Right renal cortex interstitium (tissue), 3 donors: Measurements from ENCODE around the gene HCAR1. TPM values are rescaled to one million over a fixed set of nuclear protein-coding genes. Genes with fewer than 3 reads are reported as not detected.
"Not testable (repeated sequence)": the region's sequence is repeated elsewhere in the genome, so short reads cannot be mapped to it uniquely, and the experiment has no call there.

Source experiments
- DNase-seq, 3 donors: peaks; one replicate each; pipeline ENCODE4 v3.0.0-alpha.2; 2013; ENCODE audit warnings: low read depth in 3 of 3, low spot score in 2 of 3
- polyA plus RNA-seq, 3 donors: library from polyadenylated mRNA; unstranded; fragments of 120-200 nt; gene quantifications; one replicate each; pipeline ENCODE4 v1.2.1, GENCODE V29; 2013; ENCODE audit not compliant: insufficient read length in 3 of 3

HCAR1 gene, protein sequence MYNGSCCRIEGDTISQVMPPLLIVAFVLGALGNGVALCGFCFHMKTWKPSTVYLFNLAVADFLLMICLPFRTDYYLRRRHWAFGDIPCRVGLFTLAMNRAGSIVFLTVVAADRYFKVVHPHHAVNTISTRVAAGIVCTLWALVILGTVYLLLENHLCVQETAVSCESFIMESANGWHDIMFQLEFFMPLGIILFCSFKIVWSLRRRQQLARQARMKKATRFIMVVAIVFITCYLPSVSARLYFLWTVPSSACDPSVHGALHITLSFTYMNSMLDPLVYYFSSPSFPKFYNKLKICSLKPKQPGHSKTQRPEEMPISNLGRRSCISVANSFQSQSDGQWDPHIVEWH
- 1 to 10 TPM; 2.0 to 3.2 (median 2.4) TPM for polyA plus RNA-seq

DNA sequence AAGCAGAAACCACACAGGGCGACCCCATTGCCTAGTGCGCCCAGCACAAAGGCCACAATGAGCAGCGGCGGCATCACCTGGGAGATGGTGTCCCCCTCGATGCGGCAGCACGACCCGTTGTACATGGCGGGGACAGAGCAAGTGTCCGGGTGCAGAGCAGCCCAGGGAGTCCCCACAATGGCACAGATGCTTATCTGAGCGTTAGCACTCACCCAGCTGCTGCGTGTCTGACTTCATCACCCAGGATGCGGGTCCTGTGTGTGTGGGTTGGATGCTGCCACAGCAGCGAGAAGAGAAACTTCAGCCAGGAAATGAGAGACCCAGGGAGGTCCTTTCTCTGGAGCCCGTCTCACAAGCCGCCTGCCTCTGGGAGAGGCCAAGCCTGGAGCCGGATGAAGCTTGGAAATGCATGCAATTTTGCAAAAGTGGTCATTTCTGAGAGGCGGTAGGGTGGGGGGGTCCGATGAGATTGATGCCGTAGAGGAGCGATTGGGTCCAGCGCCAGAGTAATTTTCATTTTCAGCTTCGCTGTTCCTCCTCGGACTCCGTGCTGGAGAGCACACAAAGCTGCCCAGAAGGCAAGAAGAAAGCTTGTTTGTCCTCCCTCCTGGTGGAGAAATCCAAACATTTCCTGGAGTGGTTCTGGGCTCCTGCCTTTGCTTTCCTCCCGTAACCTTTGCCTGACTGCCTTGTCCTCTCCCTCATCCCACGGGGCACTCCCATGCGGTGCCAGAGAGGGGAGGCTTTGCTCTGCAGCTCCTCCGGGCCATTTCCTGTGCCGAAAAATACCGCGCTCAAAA, at the start of gene HCAR1:
Gene HCAR1, minus strand, starts transcription at position 630 of the 800 bp plus-strand sequence. Its CDS starts 505 bp downstream, at position 125.
- peak; percentile 34 to 56 (median 36) for DNase-seq

DNA sequence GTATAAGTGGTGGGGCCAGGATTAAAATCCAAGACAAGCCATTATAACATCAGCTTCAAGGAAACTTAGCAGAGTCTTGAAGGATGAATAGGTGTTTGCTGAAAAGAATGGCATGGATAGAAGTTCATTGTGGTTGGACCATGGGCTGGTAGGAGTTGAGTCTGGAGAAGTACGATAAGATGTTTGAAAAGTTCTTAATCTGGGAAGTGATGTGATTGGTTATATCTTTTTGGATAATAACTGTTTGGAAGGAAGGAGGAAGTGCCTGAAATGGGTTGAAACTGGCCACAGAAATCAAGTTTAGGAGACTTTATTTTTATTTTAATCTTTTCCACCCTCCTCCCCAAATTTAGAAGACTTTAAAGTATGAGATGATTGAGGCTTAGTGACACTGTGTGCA, 26.9 kb upstream of the HCAR1 start:
- no peak for DNase-seq

DNA sequence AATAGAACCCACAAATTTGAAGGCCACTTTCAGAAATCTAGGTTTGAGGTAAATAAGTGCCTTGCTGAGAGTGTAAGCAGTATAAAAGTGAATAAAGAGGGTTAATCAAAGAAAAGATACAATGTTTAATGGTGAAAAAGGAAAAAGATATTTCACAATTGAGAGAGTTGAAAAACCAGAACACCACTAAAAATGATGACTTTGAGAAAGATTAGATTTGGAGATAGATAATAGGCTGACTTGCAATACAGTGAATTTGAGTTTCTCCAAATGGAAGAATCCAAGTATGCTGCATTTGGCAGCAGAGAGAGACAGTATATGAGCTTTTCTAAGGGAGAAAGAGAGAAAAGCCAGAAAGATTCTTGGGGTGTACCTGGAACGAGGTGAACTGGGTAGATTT, 24.1 kb upstream of the HCAR1 start:
- DNase-seq = no peak

DNA sequence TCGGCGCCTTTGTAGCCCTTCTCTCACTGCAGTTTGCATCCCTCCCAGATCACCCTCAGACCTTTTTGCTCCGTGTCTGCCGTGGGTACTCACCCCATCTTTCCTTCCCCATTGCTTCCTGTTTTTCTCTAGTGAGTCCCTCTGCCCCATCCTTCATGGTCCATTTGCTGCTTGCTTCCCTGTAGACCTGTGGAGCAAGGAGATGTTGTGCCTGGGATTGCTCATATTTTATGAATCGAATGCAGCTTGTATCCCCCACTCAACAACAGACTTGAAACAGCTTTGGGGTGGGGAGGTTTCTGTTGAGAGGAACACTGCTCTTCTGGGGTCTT, 22.6 kb upstream of the HCAR1 start:
- no peak for DNase-seq

DNA sequence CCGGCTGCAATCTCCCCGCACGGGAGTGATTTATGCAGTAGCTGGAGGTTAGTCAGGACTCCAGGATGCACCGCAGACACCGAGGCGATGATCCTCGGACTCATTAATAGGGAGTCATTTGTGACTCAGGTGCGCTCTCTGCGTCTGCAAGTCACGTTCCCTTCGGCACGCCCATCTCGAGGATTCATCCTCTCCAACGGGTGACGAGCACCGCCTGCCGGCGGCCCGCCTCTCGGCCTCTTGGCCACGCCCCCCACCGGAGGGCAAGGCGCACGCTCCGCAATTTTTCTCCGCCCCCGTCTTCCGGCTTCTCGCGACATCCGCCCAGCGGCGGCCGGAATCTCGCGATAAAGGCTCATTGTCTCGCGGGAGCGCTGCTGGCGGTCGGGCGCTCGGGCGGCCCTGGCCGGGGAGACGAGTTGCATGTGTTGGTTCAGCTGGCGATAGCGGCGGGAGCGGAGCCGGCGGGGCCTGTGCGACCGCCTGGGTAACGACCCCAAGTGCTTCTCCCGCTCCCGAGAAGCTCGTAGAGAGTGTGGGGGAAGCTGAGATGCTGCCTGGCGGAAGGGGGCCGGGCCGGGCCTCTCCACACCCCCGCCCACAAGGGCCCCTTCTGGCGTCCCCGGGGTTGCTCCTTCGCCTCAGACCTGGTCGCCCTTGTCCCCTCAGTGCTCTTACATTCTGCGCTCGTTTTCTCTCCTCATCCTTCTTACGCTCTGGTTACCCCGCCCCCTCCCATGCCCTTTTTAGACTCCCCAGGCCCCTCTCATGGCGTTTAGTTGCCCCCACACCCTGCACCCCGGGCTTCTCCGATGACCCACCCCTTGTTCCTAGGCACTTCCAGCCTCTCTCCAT, 22.0 kb upstream of the HCAR1 start, which contains the start of gene DENR:
Gene DENR, plus strand, starts transcription at position 361 of the 855 bp plus-strand sequence. CDS start 878 bp downstream, outside the sequence.
- peak; percentile 87 to 96 (median 94) for DNase-seq

DNA sequence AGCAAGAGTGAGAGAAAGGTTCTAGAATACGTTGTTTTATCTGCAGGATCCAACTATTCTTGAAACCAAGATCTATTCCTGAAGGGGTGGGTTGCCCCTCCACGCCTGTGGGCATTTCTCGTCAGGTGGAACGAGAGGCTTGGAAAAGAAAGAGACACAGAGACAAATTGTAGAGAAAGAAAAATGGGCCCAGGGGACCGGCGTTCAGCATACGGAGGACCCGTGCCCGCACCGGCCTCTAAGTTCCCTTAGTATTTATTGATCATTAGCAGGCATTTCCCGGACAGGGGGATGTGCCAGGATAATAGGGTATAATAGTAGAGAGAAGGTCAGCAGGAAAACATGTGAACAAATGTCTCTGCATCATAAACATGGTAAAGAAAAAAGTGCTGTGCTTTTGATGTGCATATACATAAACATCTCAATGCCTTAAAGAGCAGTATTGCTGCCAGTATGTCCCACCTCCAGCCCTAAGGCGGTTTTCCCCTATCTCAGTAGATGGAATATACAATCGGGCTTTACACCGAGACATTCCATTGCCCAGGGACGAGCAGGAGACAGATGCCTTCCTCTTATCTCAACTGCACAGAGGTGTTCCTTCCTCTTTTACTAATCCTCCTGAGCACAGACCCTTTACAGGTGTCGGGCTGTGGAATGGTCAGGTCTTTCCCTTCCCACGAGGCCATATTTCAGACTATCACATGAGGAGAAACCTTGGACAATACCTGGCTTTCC, 20.3 kb upstream of the HCAR1 start:
- DNase-seq = not testable (repeated sequence)

DNA sequence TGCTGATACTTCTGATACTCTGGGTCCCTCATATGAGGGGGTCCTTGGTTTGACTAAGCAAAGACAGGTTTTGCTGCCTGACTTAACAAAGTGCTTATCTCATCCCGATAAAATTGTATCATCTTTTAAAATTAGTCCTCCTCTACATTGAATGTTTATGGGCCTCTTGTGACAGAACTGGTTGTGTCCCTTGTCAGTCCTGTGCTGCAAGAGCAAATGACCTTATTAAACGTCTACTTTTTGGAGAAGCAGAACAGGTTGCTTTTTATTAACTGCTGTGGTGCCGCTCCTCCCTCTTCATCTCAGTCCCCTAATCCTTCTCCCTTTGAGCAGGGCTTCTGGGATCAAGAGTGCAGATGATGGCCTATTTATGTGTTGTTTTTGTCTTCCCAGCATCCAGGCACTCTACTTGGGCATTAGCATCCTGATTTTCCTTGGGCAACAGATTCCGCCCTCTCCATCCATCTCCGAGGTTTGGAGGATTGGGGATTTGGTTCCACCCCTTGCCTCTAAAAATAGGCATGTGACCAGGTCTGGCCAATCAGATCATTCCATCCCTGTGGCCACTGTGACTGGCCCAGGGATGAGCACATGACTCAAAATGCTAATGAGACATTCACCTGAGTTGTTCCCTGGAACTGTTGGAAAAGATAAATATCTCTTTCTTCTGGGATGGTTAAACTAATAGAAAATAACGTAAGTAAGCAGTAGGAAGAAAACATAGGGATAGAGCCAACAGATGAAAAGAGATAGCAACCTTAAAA, 19.1 kb upstream of the HCAR1 start:
- no peak for DNase-seq

DNA sequence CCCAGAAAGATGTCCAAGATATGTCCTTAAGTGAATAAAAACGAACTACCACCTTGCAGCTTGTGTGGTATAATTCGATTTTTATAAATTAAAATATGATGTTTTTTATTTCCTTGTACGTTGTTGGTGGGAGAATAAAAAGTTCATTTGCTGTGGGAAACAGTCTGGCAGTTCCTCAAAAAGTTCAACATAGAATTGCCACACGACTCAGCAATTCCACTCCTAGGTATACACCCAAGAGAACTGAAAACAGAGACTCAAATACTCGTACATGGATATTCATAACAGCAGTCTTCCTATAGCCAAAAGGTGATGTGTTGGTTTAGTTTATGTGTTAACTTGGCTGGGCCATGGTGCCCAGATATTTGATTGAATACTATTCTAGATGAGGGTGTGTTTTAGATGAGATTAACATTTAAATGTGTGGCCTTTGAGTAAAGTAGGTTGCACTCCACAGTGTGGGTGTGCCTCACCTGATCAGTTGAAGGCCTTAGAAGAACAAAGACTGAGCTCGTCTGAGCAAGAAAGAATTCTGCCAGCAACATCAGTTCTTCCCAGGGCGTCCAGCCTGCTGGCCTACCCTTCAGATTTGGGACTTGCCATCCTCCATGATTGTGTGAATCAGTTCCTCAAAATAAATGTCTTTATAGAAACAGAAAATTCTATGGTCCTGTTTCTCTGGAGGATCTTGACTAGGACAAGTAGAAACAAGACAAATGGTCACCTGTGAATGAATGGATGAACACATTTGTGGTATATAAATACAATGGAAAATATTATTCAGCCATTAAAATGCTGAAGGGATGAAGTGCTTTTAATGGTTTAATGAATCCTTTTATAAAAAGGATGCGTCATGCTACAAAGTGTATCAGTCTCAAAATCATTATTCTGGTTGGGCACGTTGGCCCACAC, 16.8 kb upstream of the HCAR1 start:
- DNase-seq = no peak

DNA sequence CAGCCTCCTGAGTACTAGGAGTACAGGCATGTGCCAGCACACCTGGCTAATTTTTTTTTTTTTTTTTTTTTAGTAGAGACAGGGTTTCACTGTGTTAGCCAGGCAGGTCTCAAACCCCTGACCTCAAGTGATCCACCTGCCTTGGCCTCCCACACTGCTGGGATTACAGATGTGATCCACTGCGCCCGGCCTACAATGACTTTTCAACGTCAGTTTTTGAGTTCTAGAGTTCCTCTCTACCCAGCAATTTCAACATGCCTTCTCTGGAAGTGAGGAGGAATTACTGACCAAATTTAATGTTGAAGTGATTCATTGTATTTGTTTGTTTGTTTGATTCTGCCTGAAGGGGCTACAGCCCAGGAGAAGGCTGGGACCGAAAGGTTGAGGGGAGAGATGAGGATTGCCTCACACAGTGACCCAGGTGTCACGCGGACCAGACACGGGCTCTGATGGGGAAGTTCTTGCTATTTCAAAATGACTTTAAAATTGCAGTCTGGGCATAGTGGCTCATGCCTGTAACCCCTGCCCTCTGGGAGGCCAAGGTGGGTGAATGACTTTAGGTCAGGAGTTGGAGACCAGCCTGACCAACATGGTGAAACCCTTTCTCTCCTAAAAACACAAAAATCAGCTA, 13.4 kb upstream of the HCAR1 start:
- DNase-seq = no peak

DNA sequence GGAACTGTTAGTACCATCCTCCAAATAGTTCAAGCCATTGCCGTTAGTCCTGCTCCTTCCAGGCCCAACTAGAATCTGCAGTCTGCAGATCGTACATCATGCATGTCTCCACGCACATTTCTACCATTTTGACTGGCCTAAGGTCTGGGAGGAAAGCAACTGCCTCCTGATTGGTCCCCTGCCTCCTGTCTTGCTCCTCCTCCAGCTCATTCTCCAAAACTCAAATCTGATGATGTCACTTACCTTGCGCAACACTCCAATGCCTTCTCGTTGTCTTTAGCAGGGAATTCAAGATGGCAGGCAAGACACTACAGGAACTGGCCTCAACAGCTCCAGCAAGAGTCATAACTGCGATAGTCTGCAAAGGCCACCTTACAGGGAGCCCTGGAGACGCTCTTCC, 9.7 kb upstream of the HCAR1 start:
- DNase-seq = no peak

DNA sequence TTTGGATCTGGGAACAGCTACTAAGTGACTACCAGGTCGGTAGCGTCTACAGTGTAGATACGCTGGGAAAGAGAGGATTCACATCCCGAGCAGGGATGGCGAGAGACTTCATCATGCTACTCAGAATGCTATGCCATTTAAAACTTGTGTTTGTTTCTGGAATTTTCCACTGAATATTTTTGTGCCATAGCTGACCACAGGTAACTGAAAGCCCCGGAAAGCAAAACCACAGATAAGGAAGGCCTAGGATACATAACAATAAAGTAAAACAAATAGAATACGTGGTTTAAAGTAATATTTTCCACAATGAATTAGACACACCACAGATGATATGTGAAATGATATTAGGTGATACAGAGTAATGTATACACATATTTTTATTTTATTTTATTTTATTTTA, 7.9 kb upstream of the HCAR1 start:
- DNase-seq = no peak

DNA sequence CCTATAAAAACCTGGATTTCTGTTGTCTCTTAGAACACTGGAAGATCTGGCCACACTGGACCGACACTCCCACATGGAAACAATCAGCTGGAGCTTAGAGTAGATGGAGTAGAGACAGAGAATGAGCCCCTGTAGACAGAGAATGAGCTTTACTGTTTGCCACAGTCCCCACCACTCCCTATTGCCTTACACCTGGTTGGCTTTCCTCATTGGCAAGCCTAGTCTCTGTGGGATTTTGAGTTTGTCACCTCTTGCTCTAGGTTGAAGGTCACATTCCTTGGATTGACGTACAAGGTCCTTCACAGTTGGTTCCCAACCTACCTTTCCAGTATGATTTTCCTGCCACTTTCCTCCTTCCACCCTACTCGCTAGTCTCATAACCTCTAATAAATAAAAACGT, 2.0 kb upstream of the HCAR1 start:
- DNase-seq = no peak

DNA sequence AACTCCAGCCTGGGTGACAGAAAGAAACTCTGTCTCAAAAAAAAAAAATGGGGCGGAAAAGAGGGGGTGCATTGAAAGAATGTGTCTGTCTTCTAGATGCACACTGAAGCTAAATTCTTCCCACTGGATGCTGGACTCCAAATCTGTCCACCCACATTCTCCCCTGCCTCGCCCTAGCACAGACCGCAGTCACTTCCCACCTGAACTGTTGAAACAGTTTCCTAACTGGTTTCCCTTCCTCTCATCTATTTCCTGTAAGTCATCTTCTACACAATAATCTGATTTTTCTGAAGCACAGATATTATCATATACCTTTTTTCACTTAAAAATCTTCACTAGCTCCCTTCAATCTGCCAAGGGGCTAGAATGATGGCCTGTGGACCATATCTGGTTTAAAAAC, 1.5 kb upstream of the HCAR1 start:
- no peak for DNase-seq

DNA sequence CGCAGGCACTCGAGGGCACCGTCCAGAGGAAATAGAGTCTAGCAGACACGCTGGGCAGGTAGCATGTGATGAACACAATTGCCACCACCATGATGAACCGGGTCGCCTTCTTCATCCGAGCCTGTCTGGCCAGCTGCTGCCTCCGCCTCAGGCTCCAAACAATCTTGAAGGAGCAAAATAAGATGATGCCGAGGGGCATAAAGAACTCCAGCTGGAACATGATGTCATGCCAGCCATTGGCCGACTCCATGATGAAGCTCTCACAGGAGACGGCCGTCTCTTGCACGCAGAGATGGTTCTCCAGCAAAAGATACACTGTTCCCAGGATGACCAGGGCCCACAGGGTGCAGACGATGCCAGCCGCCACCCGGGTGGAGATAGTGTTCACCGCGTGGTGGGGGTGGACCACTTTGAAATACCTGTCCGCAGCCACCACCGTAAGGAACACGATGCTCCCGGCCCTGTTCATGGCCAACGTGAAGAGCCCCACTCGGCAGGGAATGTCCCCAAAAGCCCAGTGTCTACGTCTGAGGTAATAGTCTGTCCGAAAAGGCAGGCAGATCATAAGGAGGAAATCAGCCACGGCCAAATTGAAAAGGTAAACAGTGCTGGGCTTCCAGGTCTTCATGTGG, 945 bp downstream of the HCAR1 start:
- no peak for DNase-seq

DNA sequence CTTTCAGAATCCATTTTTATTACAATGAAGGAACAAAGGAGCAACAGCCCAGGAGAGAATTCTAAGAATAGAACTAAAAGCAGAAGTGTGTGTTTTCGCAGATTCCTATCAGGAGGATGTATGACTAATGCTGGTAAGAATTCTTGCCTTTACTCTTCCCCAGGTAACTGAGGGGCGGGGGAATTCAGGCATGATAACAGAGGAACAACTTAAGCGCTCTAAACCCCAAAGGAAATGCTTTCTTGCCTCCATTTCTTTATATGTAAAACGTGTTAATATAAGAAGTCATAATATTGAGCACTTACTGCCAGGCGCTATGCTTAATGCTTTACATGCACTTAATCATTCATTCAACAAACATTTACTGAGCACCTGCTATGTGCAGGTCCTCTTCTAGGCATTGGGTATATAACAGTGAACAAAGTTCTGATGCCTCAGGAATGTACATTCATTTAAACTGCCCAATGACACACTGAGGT, 4.5 kb downstream of the HCAR1 start:
- no peak for DNase-seq

DNA sequence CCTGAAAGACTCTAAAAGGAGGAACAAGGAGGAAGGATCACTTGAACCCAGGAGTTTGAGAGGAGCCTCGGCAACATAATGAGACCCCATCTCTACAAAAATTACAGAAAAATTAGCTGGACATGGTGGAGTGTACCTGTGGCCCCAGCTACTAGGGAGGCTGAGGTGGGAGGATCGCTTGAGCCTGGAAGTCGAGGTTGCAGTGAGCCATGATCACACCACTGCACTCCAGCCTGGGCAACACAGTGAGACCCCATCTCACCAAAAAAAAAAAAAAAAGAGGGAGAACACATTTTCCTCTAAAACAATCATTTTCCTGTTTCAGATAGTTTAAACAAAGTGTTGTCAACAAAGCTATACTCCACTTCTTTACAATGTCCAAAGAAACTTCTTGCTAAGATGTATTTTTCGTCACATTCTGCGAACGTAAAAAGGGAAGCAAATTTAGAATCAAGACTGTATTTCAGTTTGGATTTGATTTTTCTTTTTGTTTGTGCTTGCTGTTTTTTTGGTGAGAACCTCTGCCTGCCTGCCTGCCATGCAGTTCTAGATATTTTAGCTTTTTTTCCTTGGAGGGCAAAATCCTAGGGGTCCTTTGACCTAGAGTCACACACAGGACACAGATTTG, 5.1 kb downstream of the HCAR1 start:
- DNase-seq = no peak

DNA sequence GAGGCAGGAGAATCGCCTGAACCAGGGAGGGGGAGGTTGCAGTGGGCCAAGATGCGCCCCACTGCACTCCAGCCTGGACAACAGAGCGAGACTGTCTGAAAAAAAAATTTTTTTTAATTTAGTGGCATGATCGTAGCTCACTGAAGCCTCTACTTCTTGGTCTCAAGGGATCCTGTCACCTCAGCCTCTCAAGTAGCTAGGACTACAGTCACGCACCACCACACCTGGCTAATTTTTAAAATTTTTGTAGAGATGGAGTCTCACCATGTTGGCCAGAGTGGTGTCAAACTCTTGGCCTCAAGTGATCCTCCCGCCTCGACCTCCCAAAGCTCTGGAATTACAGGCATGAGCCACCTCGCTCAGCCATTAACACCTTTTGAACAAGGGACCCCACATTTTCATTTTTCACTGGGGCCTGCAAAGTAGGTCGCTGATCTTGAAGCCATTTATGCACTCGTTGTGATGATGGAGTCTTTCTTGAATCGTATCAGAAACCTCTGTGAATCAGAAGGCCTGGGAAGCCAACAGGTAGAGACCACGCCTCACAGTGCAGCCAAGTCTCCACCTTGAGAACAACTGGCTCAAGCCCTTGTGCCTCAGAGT, 5.9 kb downstream of the HCAR1 start:
- no peak for DNase-seq
